ENCODE results near the gene CDC6. TPM values are rescaled to one million over a fixed set of nuclear protein-coding genes. Genes with fewer than 3 reads are reported as not detected.

Gene CDC6
- total and polyA plus RNA-seq, 2 of the 8 experiments (the other 6 are each of a cell fraction or from before 2014, with no cell fraction given) = 50.5 to 140 TPM

DNA sequence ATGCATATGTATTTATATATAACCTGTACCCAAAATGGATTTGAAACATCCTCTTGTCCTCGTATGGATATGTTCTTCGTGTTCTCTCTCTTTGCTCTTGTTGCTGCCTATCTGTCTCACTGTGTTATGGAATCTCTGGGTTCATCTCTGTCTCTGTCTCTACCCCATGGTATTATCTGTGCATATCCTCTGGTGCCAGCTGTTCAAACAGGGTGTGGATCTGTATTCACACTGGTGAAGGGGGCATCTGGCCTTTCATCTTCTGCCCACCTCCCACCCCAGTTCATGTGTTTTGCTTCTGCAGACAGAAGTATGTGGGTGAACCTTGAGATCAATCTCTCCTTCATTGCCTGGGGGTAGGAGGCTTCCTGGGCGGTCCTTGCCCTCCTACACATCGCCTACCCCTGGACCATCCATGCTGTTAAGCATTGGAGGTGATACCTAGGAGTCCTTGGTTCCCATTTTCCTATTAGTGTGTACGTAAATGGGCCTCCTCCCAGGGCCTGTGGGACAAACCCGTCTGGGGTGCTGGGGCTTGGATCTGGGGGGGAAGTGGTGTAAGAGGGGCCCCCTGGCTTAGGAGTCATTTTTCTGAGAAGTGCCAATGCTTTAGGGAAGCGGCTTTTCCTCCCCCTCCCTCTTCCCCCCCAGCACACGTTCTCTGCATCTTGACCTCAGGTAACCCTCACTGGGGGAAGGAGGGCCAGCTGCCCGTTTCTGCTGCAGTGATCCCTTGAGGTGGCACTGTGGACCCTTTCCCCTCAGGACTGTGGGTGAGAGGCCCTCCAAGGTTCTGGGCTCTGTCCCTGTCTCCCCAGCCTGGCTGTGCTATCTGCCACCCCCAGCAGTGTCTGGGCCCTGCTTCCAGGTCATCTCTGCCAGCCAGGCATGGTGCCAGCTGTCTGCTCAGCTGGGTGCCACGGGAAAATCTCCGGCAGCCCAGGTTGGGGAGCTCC, 42.4 kb downstream of the CDC6 start (continued):
- TF ChIP-seq, protein P1, sequence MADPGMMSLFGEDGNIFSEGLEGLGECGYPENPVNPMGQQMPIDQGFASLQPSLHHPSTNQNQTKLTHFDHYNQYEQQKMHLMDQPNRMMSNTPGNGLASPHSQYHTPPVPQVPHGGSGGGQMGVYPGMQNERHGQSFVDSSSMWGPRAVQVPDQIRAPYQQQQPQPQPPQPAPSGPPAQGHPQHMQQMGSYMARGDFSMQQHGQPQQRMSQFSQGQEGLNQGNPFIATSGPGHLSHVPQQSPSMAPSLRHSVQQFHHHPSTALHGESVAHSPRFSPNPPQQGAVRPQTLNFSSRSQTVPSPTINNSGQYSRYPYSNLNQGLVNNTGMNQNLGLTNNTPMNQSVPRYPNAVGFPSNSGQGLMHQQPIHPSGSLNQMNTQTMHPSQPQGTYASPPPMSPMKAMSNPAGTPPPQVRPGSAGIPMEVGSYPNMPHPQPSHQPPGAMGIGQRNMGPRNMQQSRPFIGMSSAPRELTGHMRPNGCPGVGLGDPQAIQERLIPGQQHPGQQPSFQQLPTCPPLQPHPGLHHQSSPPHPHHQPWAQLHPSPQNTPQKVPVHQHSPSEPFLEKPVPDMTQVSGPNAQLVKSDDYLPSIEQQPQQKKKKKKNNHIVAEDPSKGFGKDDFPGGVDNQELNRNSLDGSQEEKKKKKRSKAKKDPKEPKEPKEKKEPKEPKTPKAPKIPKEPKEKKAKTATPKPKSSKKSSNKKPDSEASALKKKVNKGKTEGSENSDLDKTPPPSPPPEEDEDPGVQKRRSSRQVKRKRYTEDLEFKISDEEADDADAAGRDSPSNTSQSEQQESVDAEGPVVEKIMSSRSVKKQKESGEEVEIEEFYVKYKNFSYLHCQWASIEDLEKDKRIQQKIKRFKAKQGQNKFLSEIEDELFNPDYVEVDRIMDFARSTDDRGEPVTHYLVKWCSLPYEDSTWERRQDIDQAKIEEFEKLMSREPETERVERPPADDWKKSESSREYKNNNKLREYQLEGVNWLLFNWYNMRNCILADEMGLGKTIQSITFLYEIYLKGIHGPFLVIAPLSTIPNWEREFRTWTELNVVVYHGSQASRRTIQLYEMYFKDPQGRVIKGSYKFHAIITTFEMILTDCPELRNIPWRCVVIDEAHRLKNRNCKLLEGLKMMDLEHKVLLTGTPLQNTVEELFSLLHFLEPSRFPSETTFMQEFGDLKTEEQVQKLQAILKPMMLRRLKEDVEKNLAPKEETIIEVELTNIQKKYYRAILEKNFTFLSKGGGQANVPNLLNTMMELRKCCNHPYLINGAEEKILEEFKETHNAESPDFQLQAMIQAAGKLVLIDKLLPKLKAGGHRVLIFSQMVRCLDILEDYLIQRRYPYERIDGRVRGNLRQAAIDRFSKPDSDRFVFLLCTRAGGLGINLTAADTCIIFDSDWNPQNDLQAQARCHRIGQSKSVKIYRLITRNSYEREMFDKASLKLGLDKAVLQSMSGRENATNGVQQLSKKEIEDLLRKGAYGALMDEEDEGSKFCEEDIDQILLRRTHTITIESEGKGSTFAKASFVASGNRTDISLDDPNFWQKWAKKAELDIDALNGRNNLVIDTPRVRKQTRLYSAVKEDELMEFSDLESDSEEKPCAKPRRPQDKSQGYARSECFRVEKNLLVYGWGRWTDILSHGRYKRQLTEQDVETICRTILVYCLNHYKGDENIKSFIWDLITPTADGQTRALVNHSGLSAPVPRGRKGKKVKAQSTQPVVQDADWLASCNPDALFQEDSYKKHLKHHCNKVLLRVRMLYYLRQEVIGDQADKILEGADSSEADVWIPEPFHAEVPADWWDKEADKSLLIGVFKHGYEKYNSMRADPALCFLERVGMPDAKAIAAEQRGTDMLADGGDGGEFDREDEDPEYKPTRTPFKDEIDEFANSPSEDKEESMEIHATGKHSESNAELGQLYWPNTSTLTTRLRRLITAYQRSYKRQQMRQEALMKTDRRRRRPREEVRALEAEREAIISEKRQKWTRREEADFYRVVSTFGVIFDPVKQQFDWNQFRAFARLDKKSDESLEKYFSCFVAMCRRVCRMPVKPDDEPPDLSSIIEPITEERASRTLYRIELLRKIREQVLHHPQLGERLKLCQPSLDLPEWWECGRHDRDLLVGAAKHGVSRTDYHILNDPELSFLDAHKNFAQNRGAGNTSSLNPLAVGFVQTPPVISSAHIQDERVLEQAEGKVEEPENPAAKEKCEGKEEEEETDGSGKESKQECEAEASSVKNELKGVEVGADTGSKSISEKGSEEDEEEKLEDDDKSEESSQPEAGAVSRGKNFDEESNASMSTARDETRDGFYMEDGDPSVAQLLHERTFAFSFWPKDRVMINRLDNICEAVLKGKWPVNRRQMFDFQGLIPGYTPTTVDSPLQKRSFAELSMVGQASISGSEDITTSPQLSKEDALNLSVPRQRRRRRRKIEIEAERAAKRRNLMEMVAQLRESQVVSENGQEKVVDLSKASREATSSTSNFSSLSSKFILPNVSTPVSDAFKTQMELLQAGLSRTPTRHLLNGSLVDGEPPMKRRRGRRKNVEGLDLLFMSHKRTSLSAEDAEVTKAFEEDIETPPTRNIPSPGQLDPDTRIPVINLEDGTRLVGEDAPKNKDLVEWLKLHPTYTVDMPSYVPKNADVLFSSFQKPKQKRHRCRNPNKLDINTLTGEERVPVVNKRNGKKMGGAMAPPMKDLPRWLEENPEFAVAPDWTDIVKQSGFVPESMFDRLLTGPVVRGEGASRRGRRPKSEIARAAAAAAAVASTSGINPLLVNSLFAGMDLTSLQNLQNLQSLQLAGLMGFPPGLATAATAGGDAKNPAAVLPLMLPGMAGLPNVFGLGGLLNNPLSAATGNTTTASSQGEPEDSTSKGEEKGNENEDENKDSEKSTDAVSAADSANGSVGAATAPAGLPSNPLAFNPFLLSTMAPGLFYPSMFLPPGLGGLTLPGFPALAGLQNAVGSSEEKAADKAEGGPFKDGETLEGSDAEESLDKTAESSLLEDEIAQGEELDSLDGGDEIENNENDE (IDR thresholded peaks at IDR 0.05; ENCODE audit: insufficient replicate concordance, low read length) = no peak
- TF ChIP-seq CHD1 (IDR thresholded peaks at IDR 0.05; ENCODE audit: low read depth, low read length) (no peak), POLR2A (IDR thresholded peaks at IDR 0.05; ENCODE audit: control extremely low read depth in 1 of 2, low read depth in 2 of 2, low read length in 2 of 2) (no peak), TBP (IDR thresholded peaks at IDR 0.05; ENCODE audit: low read depth, low read length) (no peak), CHD2 (IDR thresholded peaks at IDR 0.05; ENCODE audit: low read length) (no peak), FOSL1 (IDR thresholded peaks at IDR 0.05; ENCODE audit: insufficient read depth, low read depth, low read length) (no peak), SP4 (IDR thresholded peaks at IDR 0.05; ENCODE audit: low read length) (no peak)
- TF ChIP-seq, protein P2, sequence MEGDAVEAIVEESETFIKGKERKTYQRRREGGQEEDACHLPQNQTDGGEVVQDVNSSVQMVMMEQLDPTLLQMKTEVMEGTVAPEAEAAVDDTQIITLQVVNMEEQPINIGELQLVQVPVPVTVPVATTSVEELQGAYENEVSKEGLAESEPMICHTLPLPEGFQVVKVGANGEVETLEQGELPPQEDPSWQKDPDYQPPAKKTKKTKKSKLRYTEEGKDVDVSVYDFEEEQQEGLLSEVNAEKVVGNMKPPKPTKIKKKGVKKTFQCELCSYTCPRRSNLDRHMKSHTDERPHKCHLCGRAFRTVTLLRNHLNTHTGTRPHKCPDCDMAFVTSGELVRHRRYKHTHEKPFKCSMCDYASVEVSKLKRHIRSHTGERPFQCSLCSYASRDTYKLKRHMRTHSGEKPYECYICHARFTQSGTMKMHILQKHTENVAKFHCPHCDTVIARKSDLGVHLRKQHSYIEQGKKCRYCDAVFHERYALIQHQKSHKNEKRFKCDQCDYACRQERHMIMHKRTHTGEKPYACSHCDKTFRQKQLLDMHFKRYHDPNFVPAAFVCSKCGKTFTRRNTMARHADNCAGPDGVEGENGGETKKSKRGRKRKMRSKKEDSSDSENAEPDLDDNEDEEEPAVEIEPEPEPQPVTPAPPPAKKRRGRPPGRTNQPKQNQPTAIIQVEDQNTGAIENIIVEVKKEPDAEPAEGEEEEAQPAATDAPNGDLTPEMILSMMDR (IDR thresholded peaks at IDR 0.05; ENCODE audit: control extremely low read depth in 1 of 3, insufficient read depth in 1 of 3, low read depth in 1 of 3, low read length in 3 of 3) = no peak
